ENCODE results near the gene EFNA4.

The EFNA4 gene

DNA sequence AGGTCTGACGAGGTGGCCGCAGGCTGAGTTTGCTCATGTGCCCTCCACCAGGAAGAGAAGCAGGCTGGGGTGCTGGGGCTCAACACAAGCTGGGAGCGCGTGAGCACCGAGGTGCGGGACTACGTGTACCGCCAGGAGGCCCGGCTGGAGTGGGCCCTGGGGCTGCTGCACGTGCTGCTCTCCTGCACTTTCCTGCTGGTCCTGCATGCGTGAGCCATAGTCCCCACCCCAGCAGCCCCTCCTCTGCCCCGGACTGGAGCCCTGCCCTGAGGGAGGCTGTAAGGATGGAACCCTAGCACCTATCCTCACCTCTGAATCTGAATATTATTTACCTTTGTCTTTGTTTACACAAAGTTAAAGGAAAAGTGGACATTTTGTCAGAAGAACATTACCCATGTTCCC is 20.2 kb upstream of the EFNA4 start:
- Histone ChIP-seq H3K36me3 (ENCODE audit: control insufficient read depth in 1 of 2, insufficient read depth in 2 of 2, low read length in 2 of 2) (no peaks in the 10 kb centered on the region), H3K4me3 (ENCODE audit: low read depth in 1 of 2, low read length in 2 of 2) (peak overlapping the region in 1 of 2 donors; percentile 7), H3K9ac (ENCODE audit: low read depth in 1 of 2, low read length in 2 of 2) (peak overlapping the region; percentile 48 to 64), H3K27ac (ENCODE audit: low read depth, low read length) (peak overlapping the region; percentile 67), H3K9me3 (ENCODE audit: control insufficient read depth in 1 of 2, low read length in 2 of 2) (no peaks in the 10 kb centered on the region), H3K4me1 (ENCODE audit: control insufficient read depth in 1 of 2, insufficient read depth in 2 of 2, low read length in 2 of 2) (peaks cover 33 to 39% of the 10 kb centered on the region in 2 donors), H3K27me3 (ENCODE audit: control insufficient read depth in 1 of 2, insufficient read depth in 2 of 2, low read length in 2 of 2) (no peaks in the 10 kb centered on the region)

DNA sequence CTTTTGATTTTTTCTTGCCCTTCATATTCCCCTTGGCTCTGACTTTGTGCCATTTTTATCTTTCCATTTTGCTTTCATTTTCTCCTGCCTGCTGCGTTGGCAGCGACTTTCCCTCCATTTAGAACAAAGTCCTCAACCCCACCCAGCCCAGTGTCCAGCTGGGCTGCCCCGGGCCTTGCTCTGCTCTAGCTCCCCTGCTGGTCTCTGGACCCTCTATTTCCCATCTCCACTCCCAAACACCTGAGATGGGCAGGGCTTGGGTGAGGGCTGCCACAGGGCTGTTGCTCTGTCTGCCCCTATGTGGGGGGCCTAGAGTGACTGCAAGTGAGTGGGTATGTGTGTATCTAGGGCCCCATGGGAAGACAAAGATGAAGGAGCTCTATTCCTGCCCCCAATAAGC is 19.7 kb upstream of the EFNA4 start:
- H3K27ac ChIP-seq (ENCODE audit: low read depth, low read length) = peak overlapping the region; percentile 67
- peak overlapping the region; percentile 0 to 64 for H3K9ac ChIP-seq (ENCODE audit: low read depth in 1 of 2, low read length in 2 of 2)
- H3K4me3 ChIP-seq (ENCODE audit: low read depth in 1 of 2, low read length in 2 of 2) = peak overlapping the region in 1 of 2 donors; percentile 19
- no peaks in the 10 kb centered on the region for H3K36me3 ChIP-seq (ENCODE audit: control insufficient read depth in 1 of 2, insufficient read depth in 2 of 2, low read length in 2 of 2)
- H3K27me3 ChIP-seq (ENCODE audit: control insufficient read depth in 1 of 2, insufficient read depth in 2 of 2, low read length in 2 of 2) = no peaks in the 10 kb centered on the region
- no peaks in the 10 kb centered on the region for H3K9me3 ChIP-seq (ENCODE audit: control insufficient read depth in 1 of 2, low read length in 2 of 2)
- H3K4me1 ChIP-seq (ENCODE audit: control insufficient read depth in 1 of 2, insufficient read depth in 2 of 2, low read length in 2 of 2) = peaks cover 32 to 34% of the 10 kb centered on the region in 2 donors

DNA sequence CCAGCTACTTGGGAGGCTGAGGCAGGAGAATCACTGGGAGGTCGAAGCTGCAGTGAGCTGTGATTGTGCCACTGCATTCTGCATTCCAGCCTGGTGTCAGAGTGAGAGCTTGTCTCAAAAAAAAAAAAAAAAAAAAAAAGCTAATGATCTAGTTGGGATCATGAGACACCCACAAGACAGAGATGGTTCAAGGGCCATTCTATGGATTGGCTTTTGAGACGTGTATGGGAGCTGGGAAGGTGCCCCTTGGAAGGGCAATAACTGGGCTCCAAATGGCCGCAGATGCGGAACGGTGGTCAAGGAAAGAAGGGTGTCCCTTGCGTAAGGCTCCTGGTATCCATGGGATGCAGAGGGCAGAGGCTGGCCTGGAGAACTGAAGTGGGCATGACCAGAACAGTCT is 19.2 kb upstream of the EFNA4 start:
- no peaks in the 10 kb centered on the region for H3K9me3 ChIP-seq (ENCODE audit: control insufficient read depth in 1 of 2, low read length in 2 of 2)
- H3K4me1 ChIP-seq (ENCODE audit: control insufficient read depth in 1 of 2, insufficient read depth in 2 of 2, low read length in 2 of 2) = peaks cover 29 to 32% of the 10 kb centered on the region in 2 donors
- peak overlapping the region; percentile 67 for H3K27ac ChIP-seq (ENCODE audit: low read depth, low read length)
- H3K27me3 ChIP-seq (ENCODE audit: control insufficient read depth in 1 of 2, insufficient read depth in 2 of 2, low read length in 2 of 2) = no peaks in the 10 kb centered on the region
- H3K36me3 ChIP-seq (ENCODE audit: control insufficient read depth in 1 of 2, insufficient read depth in 2 of 2, low read length in 2 of 2) = no peaks in the 10 kb centered on the region
- H3K9ac ChIP-seq (ENCODE audit: low read depth in 1 of 2, low read length in 2 of 2) = peak overlapping the region; percentile 29 to 48
- no peak overlapping the region for H3K4me3 ChIP-seq (ENCODE audit: low read depth in 1 of 2, low read length in 2 of 2)

DNA sequence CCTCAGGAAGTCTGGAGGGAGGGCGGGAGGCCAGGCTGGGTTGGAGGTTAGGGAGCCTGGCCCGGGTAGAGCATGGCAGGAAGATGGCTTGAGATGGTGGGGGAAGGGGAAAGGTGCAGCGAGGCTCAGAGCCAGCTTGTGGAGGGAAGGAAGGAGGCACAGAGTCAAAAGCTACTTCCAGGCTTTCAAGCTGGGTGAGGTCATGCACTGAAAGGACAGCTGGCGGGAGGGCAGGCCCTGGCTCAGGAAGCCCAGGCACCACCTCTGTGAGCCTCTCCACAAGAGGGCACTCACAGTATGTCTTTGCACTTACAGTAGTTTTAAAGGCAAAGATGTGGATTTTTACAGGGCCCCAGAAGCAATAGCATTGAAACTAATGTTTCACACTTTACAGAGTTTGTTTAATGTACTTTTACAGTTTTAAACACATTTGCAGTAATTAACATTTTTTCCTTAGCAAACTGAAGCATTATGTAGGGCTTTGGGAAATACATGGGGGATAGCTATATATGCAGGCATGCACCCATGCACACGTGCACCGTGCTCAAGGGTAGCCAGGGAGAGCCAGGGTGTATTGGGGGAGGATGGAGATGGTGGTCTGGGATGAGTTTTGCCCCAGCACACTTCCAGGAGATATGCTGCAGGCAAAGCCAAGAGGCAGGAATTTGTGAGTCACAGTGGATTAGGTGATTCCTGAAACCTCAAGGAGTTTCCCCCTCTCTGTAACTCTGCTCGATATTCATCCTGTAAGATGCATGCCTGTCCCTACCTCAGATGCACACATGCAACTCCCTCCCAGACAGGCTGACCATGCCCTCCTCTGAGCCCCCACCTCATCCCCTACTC is 18.5 kb upstream of the EFNA4 start:
- Histone ChIP-seq H3K36me3 (ENCODE audit: control insufficient read depth in 1 of 2, insufficient read depth in 2 of 2, low read length in 2 of 2) (no peaks in the 10 kb centered on the region), H3K27ac (ENCODE audit: low read depth, low read length) (peak overlapping the region; percentile 67), H3K9me3 (ENCODE audit: control insufficient read depth in 1 of 2, low read length in 2 of 2) (no peaks in the 10 kb centered on the region), H3K4me1 (ENCODE audit: control insufficient read depth in 1 of 2, insufficient read depth in 2 of 2, low read length in 2 of 2) (peaks cover 35 to 38% of the 10 kb centered on the region in 2 donors), H3K9ac (ENCODE audit: low read depth in 1 of 2, low read length in 2 of 2) (peak overlapping the region; percentile 29 to 48), H3K4me3 (ENCODE audit: low read depth in 1 of 2, low read length in 2 of 2) (no peak overlapping the region), H3K27me3 (ENCODE audit: control insufficient read depth in 1 of 2, insufficient read depth in 2 of 2, low read length in 2 of 2) (no peaks in the 10 kb centered on the region)

DNA sequence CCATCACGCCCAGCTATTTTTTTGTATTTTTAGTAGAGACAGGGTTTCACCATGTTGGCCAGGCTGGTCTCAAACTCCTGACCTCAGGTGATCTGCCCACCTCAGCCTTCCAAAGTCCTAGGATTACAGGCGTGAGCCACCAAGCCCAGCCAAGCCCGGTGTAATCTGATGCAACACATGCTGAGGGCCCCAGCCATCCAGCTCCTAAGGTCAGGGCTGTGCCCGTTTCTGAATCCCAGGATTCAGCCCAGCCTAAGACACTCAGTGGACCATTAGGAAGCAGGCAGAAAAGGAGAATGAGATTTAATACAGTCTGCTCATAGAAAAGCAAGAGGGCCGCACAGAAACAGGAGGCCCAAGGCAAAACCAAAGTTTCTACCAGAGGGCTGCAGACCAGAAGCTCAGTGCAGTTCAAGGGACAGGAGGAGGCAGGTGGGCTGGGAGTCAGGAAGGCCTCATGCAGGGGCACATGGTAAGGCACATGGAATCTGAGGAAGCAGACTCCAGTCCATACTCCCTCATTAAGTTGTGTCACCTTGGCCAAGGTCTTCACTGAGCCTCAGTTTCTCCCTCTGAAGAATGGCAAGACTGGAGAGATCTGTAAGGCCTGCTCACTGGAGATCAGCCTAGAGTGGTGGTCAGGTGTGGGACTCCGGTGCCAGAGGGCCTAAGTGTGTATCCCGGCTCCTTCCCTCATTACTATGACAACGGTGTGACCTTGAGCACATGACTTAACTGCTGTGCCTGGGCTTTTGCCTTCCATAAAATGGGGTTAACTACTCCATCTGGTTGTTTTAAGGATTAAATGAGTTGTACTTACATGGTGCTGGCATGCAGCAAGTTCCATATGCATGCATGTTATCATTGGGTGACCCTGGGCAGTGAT is 14.8 kb upstream of the EFNA4 start:
- Histone ChIP-seq H3K4me1 (ENCODE audit: control insufficient read depth in 1 of 2, insufficient read depth in 2 of 2, low read length in 2 of 2) (peaks cover 37 to 50% of the 10 kb centered on the region in 2 donors), H3K27me3 (ENCODE audit: control insufficient read depth in 1 of 2, insufficient read depth in 2 of 2, low read length in 2 of 2) (no peaks in the 10 kb centered on the region), H3K9ac (ENCODE audit: low read depth in 1 of 2, low read length in 2 of 2) (no peak overlapping the region), H3K9me3 (ENCODE audit: control insufficient read depth in 1 of 2, low read length in 2 of 2) (no peaks in the 10 kb centered on the region), H3K4me3 (ENCODE audit: low read depth in 1 of 2, low read length in 2 of 2) (no peak overlapping the region), H3K36me3 (ENCODE audit: control insufficient read depth in 1 of 2, insufficient read depth in 2 of 2, low read length in 2 of 2) (peaks cover 0 to 2% of the 10 kb centered on the region in 2 donors), H3K27ac (ENCODE audit: low read depth, low read length) (no peak overlapping the region)

DNA sequence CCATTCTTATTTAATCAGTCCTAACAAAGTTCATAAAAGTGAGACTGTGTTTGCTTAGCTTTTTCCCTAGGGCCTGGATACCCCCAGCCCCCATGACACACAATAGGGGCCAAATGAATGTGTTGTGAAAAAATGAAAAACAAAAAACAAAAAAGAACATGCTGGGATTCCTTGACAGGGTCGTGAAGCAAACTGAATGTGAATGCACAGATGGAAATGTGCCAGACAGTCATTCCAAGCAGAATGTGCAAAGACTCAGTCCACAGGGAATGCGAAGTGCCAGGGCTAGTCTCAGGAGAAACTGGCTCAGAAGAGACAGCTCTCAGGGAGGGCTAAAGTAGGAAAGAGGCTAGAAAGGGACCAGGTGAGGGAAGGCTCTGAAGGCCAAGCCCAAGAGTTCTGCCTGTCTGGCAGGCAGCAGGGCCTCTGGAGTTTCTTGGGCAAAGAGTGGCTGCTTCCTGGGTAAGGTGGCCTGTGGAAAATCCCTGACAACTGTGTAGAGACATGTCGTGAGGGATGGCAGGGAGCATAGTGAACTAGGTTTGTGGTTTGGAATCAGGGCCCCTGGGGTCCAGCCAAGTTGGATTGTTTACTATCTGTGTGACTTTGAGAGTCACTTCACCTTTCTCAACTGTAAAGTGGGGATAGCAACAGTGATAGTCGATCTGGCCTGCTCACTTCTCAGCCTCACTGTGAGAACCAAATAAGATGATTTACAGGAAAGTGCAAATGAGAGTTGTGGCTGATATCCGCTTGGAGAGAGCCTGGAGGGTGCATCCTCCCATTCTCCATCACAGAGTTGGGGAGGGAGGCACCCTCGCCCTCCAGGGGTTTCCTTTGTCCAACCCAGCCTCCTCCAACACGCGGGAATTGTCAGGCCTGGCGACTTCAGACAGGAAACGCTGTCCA is 13.6 kb upstream of the EFNA4 start:
- Histone ChIP-seq H3K27ac (ENCODE audit: low read depth, low read length) (peak overlapping the region; percentile 33), H3K27me3 (ENCODE audit: control insufficient read depth in 1 of 2, insufficient read depth in 2 of 2, low read length in 2 of 2) (no peaks in the 10 kb centered on the region), H3K9ac (ENCODE audit: low read depth in 1 of 2, low read length in 2 of 2) (peak overlapping the region; percentile 79 to 99)

DNA sequence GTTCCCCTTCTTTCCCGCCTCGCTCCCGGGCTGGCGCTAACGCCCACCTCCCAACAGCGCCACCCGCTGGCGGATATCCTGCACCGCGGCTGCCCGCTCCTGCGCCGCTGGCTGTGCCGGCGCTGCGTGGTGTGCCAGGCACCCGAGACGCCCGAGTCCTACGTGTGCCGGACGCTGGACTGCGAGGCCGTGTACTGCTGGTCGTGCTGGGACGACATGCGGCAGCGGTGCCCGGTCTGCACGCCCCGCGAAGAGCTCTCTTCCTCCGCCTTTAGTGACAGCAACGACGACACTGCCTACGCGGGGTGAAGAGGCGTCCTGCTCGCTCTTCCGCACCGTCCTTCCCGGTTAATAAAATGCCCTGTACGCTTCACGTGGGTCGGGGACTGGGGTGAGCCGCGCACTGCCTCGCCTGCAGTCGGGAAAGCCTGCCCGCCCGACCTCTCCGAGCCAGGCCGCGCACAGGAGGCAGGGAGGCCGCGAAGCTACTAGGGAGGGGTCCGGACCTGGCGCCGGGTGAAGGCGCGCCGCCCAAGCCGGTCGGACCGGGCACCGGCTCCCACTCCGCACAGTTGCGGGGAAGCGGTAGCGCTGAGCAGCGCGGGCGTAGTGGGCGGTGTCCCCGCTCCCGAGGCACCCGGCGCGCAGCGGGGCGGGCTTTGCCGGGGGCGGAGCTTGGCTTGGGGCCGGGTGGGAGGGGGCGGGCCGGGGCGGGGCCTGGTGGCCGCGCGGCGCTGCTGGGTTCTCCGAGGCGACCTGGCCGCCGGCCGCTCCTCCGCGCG is 12.8 kb upstream of the EFNA4 start, which contains the start of gene ADAM15:
Gene ADAM15 (plus strand): TSS at position 757 of the 782 bp plus-strand sequence. CDS start 71 bp downstream, outside the sequence.
- peaks cover 19 to 38% of the 10 kb centered on the region in 2 donors for H3K4me1 ChIP-seq (ENCODE audit: control insufficient read depth in 1 of 2, insufficient read depth in 2 of 2, low read length in 2 of 2)
- no peaks in the 10 kb centered on the region for H3K27me3 ChIP-seq (ENCODE audit: control insufficient read depth in 1 of 2, insufficient read depth in 2 of 2, low read length in 2 of 2)
- H3K9me3 ChIP-seq (ENCODE audit: control insufficient read depth in 1 of 2, low read length in 2 of 2) = no peaks in the 10 kb centered on the region
- peak within 1 kb of the TSS; percentile 83 to 99 for H3K9ac ChIP-seq (ENCODE audit: low read depth in 1 of 2, low read length in 2 of 2)
- H3K27ac ChIP-seq (ENCODE audit: low read depth, low read length) = peak within 1 kb of the TSS; percentile 89
- peaks cover 3 to 14% of the 10 kb centered on the region in 2 donors for H3K36me3 ChIP-seq (ENCODE audit: control insufficient read depth in 1 of 2, insufficient read depth in 2 of 2, low read length in 2 of 2)
- H3K4me3 ChIP-seq (ENCODE audit: low read depth in 1 of 2, low read length in 2 of 2) = peak within 1 kb of the TSS; percentile 85 to 86

More for the DNA sequence above, 13.6 kb upstream of the EFNA4 start:
- peaks cover 3 to 10% of the 10 kb centered on the region in 2 donors for H3K36me3 ChIP-seq (ENCODE audit: control insufficient read depth in 1 of 2, insufficient read depth in 2 of 2, low read length in 2 of 2)
- peaks cover 27 to 38% of the 10 kb centered on the region in 2 donors for H3K4me1 ChIP-seq (ENCODE audit: control insufficient read depth in 1 of 2, insufficient read depth in 2 of 2, low read length in 2 of 2)
- H3K9me3 ChIP-seq (ENCODE audit: control insufficient read depth in 1 of 2, low read length in 2 of 2) = no peaks in the 10 kb centered on the region
- H3K4me3 ChIP-seq (ENCODE audit: low read depth in 1 of 2, low read length in 2 of 2) = peak overlapping the region; percentile 70 to 86

DNA sequence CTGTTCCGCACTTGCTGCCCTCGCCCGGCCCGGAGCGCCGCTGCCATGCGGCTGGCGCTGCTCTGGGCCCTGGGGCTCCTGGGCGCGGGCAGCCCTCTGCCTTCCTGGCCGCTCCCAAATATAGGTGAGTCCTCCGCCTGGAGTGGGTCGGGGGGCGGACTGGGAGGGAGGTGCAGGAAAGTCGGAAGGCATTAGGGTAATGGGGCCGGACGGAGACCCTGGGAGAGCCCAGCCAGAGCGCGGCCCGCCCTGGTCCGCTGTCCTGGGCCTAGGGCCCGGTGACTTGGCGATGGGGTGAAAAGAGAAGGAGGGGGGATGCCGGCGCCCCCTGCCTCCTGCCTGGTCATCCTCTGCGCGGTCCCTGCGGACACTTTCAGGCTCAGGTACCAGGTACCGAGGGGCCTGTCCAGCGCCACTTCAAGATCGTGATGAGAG is 12.2 kb upstream of the EFNA4 start:
- H3K27ac ChIP-seq (ENCODE audit: low read depth, low read length) = peak overlapping the region; percentile 63
- no peaks in the 10 kb centered on the region for H3K9me3 ChIP-seq (ENCODE audit: control insufficient read depth in 1 of 2, low read length in 2 of 2)
- peak overlapping the region; percentile 83 to 92 for H3K9ac ChIP-seq (ENCODE audit: low read depth in 1 of 2, low read length in 2 of 2)
- peak overlapping the region; percentile 84 to 85 for H3K4me3 ChIP-seq (ENCODE audit: low read depth in 1 of 2, low read length in 2 of 2)
- H3K36me3 ChIP-seq (ENCODE audit: control insufficient read depth in 1 of 2, insufficient read depth in 2 of 2, low read length in 2 of 2) = peaks cover 8 to 20% of the 10 kb centered on the region in 2 donors
- no peaks in the 10 kb centered on the region for H3K27me3 ChIP-seq (ENCODE audit: control insufficient read depth in 1 of 2, insufficient read depth in 2 of 2, low read length in 2 of 2)
- H3K4me1 ChIP-seq (ENCODE audit: control insufficient read depth in 1 of 2, insufficient read depth in 2 of 2, low read length in 2 of 2) = peaks cover 19 to 38% of the 10 kb centered on the region in 2 donors

Measured in duodenal mucosa (tissue), 2 donors.